Measurements from ENCODE around the gene PIRT.

DNA sequence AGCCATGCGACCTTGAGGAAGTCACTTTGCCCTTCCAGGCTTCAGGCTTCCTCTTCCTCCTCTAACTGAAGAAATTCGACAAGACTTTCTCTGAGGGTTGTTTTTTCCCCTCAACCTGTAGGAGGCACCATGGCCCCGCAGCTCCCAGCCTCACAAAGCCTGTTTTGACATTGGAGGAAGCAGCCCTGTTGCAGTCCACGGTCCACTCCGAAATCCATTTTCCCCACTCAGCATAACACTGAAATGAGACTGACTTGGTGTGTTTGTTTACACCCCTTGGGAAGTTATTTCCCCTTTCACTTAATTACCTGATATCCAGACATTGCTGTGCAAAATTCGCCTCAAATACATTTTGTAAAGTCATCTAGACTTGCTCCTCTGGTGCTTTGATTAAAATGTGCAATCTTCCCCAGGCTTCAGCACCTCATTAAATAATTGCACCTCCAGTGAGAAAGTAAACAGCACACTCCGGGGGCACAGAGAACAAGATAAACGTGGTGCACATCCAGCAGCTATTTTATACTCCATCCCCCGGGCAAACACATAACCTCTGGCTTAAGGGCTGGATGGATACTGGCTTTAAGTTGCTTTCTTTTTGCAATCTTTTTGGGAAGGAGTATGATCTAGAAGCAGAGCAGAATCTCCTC, 41.4 kb upstream of the PIRT start:
- TF ChIP-seq, protein P1, sequence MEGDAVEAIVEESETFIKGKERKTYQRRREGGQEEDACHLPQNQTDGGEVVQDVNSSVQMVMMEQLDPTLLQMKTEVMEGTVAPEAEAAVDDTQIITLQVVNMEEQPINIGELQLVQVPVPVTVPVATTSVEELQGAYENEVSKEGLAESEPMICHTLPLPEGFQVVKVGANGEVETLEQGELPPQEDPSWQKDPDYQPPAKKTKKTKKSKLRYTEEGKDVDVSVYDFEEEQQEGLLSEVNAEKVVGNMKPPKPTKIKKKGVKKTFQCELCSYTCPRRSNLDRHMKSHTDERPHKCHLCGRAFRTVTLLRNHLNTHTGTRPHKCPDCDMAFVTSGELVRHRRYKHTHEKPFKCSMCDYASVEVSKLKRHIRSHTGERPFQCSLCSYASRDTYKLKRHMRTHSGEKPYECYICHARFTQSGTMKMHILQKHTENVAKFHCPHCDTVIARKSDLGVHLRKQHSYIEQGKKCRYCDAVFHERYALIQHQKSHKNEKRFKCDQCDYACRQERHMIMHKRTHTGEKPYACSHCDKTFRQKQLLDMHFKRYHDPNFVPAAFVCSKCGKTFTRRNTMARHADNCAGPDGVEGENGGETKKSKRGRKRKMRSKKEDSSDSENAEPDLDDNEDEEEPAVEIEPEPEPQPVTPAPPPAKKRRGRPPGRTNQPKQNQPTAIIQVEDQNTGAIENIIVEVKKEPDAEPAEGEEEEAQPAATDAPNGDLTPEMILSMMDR (conservative IDR thresholded peaks at IDR 0.05 in 1 of 2, IDR thresholded peaks at IDR 0.05 in 1 of 2; ENCODE audit: low read depth in 1 of 2, low read length in 2 of 2) = peak in 1 of 2 donors; percentile 12
- no peak for TF ChIP-seq EZH2 (IDR thresholded peaks at IDR 0.05; ENCODE audit: low read length, missing control alignments)

All from fibroblast of lung (primary cell).